ENCODE results near the gene COL6A2. TPM values are rescaled to one million over a fixed set of nuclear protein-coding genes. Genes with fewer than 3 reads are reported as not detected.
"Not testable (repeated sequence)": the region's sequence is repeated elsewhere in the genome, so short reads cannot be mapped to it uniquely, and the experiment has no call there.

The COL6A2 gene
- polyA plus RNA-seq, 1 donor: 584 TPM

DNA sequence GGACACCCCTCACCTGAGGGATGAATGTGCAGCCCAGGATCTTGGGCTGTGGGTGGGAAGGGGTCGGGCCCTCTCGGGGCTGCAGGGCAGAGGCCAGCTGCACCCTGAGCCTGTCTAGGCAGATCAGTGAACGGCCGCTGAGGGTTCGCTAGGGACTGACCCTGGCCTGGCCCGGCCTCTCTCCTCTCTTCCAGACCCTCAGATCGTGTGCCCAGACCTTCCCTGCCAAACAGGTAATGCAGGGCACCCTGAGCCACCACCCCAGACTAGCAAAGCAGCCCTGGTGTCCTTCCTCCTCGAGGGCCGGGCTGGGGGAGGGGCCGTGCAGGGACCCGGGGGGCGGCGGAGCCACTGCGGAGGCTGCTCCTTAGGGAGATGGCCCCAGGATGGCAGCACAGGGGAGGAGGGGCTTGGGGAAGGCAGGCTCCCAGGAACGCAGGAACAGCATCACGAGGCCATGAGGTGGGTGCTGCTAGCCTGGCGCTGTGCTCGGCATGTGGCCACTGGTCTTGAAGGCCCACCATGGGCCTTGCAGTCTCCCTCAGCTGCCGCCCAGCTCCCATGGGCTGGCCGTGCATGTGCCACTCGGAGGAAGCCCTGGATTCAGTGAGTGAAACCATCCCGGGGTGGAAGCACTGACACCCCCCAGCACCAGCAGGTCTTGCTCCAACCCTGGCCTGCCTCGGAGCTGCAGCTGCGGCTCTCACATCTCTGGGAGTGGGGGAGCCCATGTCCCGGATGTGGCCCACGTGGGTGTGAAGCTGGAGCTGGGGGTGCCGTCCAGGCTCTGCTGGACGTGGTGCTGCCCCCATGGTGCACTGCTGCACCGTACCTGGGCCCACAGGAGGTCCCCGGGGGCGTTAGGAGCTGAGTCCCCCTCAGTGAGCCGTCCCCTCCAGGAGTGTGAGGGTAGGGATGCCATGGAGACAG lies 28.7 kb downstream of the COL6A2 start:
- no peak for DNase-seq

DNA sequence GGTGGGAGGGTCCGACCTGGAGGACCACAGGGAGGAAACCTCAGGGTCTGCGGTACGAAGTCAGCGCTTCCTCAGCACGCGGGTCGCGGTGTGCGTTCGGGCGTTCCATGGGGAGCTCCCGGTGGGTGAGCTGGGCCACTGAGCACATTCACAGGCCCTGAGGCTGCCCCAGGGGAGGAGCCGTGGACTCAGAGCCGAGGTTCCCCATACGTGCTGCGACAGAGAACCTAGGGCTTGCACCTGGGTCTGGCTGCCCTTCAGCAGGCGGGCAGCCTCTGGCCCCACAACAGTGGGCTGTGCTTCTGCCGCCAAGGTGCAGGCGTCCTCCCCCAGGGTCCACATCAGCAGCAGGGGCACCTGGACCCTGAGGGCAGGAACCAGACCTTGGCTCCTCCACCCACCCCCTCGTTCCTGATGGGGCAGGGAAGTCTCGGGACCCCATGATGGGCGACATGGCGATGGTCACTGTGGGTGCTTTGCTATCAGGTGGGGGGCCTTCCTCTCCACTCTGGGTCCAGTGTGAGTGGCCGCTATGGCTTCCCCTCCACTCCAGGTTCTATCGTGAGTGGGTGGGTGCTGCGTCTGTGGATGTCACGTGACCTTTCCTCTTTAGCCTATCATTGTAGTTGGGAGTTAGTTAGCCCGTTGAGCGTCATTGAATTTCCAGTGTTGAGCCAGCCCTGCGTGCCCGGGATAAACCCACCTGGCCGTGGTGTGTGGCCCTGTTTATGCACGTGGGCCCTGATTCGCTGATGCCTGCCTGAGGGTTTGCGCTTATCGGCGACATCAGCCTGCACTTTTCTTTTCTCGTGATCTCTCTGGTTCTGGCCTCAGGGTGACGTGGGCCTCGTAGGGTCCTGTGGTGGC lies 29.6 kb downstream of the COL6A2 start:
- no peak for DNase-seq

DNA sequence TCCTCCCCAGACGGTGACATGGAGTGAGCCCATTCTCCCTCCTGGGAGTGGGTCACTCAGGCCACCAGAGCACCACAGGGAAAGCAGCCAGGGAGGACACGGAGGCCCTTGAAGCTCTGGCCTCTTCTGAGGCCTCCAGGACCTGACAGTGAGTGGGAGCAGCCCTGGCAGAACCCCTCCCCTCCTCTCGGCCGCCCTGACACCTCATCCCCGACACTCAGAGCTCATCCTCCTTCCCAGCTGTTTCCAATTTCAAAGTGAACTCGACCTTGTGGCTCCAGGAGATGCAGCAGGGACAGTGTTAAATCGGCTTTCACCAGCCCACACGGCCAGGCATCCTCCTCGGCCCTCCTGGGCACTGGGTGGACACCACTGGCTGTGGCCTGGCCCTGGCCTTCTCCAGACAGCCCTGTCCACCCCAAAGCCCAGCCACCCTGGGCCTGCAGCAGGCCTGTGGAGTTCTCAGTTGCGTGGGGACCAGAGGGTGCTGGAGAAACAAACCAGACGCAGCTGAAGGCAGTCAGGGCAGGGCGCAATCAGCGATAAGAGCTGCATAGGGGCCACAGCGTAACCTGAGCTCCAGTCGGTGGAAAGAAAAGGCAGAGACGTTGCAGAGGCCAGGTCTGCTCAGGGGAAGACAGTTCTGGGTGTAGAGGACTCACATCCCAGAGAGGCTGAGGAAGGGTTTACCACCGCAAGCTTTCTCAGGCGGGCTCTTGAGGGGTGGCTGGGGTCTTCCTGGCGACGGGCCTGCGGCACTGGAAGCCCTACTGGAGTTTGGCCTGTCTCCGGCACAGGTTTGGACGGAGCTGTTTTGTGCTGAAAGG lies 30.4 kb downstream of the COL6A2 start:
- no peak for DNase-seq

DNA sequence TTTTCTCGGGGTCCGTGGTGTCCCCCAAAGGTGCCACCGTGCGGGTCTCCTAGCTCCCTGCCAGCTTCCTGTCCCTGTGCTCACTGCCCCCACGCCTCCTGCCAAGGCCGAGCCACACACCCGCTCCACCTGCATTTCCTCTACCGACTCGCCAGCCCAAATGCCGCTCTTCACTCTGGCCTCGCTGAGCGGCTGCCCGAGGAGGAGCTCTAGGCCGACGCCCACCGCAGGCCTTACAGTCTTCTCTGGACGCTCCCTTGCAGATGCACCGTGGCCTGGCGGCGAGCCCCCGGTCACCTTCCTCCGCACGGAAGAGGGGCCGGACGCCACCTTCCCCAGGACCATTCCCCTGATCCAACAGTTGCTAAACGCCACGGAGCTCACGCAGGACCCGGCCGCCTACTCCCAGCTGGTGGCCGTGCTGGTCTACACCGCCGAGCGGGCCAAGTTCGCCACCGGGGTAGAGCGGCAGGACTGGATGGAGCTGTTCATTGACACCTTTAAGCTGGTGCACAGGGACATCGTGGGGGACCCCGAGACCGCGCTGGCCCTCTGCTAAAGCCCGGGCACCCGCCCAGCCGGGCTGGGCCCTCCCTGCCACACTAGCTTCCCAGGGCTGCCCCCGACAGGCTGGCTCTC lies 31.1 kb downstream of the COL6A2 start:
- no peak for DNase-seq

DNA sequence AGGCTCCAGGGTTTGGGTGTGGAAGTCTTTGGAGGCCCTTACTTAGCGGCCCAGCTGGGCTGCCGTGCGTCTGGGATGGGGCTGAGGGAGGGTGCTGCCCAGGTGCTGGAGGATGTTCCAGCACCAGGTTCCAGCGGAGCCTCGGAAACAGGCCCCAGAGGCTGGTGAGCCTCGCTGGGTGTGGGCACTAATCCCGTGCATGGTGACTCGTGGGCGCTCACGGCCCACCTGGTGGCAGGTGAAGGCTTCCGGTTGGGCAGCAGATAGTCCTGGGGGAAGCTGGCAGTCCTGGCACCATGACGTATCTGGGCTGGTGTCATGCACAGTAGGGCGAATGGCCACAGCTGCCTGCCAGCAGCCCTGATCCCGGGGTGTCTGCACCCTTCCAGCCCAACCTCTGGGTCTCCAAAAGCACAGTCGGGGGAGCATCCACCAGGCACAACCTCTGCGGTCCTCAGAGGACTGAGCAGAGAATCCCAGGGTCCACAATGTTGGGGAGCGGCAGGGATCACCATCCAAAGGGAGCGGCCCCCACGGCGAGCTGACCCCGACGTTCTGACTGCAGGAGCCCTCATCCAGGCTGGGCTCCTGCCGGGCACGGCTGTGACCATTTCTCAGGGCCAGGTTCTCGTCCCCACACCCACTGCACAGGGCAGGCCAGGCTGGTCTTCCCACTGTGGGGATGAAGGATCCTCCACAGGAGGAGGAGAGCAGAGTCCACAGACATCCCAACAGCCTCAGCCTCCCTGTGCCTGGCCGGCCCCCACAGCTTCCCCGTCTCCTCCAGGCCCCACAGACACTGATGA lies 32.1 kb downstream of the COL6A2 start:
- no peak for DNase-seq

DNA sequence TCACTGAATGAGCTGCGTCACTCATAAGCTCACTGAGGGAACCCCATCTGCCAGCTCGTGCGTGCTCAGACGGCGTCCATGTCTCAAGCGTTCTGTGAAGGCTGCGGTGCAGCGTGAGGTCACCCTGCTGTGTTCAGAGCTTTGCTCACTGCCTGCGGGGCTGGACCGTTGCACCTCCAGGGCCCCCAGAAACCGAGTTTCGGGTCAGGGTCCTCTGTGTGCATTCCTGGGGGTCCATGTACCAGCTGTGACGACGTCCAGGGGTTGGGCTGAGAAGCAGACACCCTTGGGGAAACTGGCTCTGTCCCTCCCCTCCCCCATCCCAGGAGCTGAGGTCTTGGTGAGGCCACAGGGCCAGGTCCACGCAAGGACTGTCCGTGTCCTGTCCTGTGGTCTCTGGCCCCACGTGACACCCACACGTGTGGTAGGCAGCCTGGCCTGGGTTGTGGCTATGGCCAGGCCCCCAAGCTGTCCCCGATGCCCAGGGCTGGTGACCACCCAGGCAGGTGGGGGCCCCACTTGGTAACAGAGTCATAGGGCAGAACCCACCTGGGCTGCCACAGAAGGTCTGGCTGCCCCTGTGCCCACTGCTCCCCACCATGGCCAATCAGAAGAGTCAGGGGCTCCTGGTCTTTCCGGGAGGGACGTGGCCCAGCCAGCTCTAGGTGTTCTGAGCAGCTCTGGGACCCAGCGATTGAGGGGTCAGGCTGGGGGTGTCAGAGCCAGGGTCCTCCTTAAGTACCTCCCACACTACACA lies 33.1 kb downstream of the COL6A2 start:
- no peak for DNase-seq

DNA sequence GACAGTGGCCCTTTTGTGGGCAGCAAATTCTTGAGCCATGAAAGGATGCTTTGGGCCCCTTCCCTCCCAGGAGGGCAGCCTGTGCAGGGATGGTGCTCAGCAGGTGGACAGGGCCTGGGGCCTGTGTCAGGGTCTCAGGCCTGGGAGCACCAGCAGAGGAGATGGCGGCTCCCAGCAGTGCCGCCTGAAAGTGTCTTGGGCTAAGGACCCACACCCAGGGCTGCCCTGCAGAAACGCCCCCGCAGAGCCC lies 33.6 kb downstream of the COL6A2 start:
- DNase-seq: no peak

DNA sequence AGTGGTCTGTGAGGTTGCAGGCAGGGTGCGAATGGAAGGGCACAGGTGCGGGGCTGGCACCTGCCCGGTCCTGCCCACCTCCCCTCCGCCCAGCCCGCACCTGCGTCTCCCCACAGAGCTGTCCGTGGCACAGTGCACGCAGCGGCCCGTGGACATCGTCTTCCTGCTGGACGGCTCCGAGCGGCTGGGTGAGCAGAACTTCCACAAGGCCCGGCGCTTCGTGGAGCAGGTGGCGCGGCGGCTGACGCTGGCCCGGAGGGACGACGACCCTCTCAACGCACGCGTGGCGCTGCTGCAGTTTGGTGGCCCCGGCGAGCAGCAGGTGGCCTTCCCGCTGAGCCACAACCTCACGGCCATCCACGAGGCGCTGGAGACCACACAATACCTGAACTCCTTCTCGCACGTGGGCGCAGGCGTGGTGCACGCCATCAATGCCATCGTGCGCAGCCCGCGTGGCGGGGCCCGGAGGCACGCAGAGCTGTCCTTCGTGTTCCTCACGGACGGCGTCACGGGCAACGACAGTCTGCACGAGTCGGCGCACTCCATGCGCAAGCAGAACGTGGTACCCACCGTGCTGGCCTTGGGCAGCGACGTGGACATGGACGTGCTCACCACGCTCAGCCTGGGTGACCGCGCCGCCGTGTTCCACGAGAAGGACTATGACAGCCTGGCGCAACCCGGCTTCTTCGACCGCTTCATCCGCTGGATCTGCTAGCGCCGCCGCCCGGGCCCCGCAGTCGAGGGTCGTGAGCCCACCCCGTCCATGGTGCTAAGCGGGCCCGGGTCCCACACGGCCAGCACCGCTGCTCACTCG lies 34.1 kb downstream of the COL6A2 start:
- DNase-seq: no peak

DNA sequence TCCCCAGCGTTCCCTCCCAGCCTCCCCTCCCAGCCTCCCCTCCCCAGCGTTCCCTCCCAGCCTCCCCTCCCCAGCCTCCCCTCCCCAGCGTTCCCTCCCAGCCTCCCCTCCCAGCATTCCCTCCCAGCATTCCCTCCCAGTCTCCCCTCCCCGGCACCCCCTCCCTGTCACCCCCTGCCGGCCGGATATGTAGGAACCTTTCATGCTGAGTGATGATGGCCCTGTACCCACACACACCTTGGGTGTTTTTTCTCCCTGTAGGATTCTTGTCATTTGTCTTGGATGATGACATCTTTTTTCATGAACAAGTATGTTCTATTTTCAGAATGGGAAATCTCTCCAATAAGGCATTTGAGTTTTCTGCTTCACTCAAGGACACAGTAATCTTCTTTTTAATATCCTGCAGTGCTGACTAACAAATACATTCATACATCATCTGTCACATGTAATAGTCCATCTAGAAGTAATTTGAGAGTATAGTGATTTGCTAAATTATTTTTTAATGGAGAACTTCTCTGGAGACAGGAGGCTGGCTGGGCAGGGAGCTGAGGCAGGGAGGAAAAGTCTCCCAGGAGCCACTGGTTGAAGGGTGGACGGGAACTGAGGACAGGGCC lies 38.0 kb downstream of the COL6A2 start:
- DNase-seq: no peak

DNA sequence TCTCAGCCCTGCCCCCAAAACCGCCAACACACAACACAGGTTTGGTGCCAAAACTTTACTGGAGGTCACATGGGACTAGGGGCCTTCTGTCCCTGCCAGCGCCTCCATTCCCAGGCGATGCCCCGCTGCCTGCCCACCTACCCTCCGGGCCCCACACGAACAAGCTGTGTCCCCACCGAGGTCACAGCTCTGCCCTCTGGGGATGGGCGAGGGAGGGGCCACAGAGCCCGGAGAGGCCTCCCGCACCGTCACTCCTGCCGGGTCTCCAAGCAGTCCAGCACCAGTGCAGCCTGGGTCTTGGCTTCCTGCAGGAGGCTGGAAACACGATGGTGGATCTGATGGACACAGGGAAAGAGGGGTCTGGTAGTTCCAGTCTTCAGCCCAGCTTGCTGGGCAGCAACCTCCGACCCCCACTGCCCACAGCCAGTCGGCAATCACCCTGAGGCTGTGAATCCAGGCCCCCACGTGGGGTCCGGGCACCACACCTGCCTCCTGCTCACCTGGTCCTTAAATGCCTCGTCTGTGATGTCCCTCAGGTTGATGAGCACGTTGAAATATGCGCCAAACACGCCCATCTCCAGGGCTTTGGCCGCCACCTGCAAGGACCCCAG lies 38.9 kb downstream of the COL6A2 start:
- no peak for DNase-seq

DNA sequence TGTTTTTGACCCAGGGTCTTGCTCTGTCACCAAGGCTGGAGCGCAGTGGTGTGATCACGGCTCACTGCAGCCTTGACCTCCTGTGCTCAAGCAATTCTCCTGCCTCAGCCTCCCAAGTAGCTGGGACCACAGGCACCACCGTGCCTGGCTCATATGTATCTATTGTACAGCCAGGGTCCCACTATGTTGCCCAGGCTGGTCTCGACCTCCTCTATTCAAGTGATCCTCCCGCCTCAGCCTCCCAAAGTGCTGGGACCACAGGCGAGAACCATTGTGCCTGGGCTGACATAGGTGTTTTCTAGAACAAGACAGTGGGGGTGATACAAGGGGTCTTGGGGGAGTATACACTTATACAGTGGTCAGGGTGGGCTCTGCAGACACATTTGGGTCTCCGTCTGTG lies 40.0 kb downstream of the COL6A2 start:
- DNase-seq: no peak

DNA sequence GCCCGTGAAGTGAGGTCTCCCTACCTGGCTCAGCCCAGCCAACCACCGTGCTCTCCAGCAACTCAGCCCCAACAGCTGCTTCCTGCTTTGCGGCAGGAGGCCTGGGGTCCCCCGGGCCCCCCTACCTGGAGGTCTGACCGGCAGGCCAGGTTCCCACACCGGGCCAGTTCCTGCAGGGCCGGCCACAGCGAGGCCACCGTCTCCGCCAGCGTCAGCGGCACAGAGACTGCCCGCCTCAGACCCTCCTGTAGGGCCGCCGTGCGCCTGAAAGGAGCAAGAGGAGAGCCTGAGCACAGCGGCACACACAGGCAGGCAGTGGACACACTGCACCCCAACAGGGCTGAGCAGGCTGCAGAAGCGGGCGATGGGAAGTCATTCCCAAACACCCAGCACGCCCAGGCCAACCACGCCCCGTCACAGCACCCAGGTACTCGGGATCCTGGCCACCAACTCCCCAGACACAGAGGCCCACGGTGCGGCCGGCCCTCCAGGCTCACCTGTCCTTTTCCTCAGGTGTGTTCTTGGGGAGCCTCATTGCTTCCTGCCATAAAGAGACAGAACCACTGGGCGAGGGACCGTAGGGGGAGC lies 40.6 kb downstream of the COL6A2 start:
- DNase-seq: no peak

DNA sequence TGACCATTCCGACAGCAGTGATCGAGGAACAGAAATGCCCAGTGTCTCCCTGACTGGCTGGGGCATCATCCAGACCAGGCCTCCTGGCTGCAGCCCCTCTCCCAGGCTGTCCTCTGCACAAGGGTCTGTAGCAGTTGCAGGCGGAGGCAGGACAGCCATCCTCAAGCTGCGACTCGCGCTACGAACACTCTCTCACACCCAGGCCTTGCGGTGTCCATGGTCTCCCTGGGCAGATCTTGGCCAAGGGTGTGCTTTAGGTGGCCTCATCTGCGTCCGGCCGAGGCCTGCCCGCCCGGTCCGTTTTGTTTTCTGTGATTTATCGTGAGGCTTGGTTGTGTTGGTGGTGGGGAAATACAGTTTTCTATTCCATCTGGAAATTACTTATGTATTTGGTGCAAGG lies 41.8 kb downstream of the COL6A2 start:
- DNase-seq: no peak

DNA sequence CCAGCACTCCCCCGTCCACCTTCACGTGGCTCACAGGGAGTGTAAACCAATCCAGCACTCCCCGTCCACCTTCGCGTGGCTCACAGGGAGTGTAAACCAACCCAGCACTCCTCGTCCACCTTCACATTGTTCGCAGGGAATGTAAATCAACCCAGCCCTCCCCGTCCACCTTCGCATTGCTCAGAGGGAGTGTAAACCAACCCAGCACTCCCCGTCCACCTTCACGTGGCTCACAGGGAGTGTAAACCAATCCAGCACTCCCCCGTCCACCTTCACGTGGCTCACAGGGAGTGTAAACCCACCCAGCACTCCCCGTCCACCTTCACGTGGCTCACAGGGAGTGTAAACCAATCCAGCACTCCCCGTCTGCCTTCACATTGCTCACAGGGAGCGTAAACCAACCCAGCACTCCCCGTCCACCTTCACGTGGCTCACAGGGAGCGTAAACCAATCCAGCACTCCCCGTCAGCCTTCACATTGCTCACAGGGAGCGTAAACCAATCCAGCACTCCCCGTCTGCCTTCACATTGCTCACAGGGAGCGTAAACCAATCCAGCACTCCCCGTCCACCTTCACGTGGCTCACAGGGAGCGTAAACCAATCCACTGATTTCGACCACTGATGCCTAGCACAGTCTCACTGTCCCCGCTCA lies 42.6 kb downstream of the COL6A2 start:
- not testable (repeated sequence) for DNase-seq

DNA sequence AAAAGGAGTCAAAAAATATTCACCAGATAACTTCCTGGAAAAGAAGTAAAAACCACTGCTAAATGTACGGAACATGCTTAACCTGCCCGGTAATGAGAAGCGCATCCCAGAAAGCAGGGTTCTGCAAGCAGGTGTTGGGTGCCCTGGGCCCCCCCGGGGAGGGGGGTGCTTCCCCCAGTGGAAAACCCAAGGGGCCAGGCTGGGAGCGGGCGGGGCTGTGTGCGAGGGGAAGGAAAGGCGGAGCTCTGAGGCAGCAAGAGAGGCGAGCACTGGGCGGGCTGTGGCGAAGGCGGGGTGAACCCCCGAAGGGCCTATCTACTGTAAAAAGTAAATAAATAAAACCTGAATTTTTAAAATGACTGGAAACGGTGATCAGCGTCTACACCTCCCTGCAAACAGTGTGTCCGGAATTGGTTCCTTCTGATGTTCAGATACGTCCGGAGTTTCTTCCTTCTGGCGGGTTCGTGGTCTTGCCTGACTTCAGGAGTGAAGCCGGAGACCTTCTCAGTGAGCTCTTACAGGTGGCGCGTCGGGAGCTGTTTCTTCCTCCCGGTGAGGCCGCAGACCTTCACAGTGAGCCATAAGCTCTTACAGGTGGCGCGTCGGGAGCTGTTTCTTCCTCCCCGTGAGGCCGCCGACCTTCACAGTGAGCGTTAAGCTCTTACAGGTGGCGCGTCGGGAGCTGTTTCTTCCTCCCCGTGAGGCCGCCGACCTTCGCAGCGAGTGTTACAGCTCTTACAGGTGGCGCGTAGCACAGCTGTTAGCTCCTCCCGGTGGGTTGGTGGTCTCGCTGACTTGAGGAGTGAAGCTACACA lies 44.1 kb downstream of the COL6A2 start:
- no peak for DNase-seq

DNA sequence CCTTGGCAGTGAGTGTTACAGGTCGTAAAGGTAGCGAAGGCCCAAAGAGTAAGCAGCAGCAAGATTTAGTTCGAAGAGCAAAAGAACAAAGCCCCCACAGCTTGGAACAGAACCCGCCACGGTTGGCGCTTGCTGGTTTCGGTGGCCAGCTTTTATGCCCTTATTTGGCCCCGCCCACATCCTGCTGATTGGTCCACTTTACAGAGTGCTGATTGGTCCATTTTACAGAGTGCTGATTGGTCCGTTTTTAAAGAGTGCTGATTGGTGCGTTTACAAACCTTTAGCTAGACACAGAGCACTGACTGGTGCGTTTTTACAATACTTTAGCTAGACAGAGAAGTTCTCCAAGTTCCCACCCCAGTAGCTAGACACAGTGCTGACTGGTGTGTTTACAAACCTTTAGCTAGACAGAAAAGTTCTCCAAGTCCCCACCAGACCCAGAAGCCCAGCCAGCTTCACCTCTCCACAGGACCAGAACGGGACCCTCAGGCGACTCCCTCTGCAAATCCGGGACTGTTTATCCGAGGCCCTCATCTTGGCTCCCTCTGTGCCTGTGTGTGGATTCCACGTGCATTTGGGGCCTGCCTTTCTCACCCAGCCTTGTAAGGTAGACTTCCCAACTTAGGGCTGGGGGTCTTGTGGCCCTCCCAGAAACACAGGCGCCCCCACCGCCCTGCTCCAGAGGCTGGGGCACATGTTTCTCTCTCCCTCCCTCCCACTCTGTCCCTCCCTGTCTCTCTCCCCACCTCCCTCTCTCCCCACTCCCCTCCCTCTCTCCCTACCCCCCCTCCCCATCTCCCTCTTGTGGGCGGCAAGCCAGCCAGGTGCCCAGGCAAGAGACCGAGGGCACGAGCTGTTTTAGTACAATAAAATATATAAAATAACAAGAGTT lies 44.9 kb downstream of the COL6A2 start:
- DNase-seq: no peak
